HG03159 (cell line): ENCODE results near the gene PILRB.
A peak's percentile ranks its signal among the peaks of the same experiment; 100 is the strongest.
"Not testable (repeated sequence)": the region's sequence is repeated elsewhere in the genome, so short reads cannot be mapped to it uniquely, and the experiment has no call there.

Experiments
- ATAC-seq: cut with Tn5 transposase; IDR thresholded peaks from one replicate; pipeline ENCODE4 v1.9.1; 2021; ENCODE audit warnings: mild to moderate bottlenecking, moderate library complexity; ENCODE audit not compliant: unreplicated experiment

PILRB gene

GRCh38 chr7:100353685-100354330 is 4.1 kb upstream of the PILRB start:
- no peak for ATAC-seq

DNA sequence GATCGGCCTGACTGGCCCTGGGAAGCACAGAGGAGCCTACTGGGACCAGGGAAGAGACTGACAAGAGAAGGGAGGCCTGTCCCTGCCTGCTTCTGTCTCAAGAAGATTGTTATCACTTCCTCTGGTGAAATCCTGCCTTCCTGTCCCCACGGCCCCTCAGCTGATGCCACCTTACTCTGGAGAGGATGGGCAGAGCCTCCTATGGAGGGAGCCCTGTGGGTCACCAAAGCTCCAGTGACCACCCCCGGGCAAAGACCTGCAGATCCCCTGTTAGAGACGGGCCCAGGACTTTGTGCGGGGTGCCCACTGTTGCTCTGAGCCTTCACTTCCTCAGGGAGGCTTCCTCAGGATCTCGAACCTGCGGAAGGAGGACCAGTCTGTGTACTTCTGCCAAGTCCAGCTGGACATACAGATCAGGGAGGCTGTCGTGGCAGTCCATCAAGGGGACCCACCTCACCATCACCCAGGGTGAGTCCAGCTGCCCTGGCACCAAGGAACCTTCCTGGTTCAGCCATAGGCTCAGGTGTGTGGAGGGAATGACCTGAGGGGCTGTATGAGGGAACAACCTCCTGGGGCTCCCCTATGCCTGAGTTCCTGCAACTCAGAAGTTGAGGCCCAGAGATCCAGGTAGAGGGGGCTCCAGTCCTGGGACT is 1.4 kb upstream of the PILRB start:
- no peak for ATAC-seq

- ATAC-seq: no peak
Observed at GRCh38 chr7:100357131-100357561, 771 bp upstream of the PILRB start.

DNA sequence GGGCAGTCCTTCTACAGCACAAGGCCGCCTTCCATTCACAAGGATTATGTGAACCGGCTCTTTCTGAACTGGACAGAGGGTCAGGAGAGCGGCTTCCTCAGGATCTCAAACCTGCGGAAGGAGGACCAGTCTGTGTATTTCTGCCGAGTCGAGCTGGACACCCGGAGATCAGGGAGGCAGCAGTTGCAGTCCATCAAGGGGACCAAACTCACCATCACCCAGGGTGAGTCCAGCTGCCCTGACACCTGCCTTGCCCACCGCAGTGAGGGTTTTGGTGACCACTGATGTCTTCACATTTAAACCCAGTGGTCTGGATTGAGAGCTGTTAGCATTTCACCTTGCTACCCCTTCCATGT is 918 bp downstream of the PILRB start:
- ATAC-seq: no peak

- no peak for ATAC-seq
Observed at GRCh38 chr7:100360135-100360854, 2.4 kb downstream of the PILRB start.

DNA sequence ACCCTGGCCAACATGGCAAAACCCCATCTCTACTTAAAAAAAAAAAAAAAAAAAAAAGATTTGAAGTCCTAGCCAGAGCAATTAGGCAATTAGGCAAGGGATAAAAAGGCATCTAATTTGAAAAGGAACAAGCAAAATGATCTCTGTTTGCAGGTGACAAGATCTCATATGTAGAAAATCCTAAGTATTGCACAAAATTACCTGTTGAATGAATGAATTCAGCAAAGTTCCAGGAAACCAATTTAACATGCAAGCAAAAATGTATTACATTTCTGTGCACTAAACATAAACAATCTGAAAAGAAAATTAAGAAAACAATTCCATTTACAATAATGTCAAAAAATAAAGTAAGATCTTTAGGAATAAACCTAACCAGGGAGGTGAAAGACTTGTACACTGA is 5.2 kb downstream of the PILRB start:
- ATAC-seq: no peak

GRCh38 chr7:100363797-100364196 is 5.9 kb downstream of the PILRB start:
- not testable (repeated sequence) for ATAC-seq

DNA sequence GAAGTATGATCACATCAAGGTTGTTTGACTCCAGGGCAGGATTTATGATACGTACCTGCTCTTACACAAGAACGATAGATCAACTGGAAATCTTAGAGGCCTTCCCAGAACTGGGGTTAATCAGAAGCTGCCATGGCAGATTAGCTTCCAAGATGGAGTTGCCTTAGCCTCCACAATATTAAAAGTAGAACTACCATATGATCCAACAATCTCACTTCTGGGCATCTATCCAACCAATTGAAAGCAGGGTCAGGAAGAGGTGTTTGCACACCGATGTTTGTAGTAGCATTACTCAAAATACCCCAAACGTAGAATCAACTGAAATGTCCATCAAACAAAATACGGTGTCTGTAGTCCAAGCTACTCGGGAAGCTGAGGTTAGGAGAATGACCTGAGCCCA is 6.6 kb downstream of the PILRB start:
- no peak for ATAC-seq

DNA sequence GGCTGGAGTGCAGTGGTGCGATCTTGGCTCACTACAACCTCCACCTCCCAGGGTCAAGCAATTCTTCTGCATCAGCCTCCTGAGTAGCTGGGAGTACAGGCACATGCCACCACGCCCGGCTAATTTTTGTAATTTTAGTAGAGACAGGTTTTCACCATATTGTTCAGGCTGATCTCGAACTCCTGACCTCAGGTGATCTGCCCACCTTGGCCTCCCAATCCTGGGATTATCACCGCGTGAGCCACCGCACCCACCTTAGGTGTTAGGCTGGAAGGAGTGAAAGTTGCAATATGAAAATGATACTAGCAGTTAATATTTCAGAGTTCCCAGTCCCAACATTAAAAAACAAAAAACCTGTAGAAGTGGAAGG is 8.1 kb downstream of the PILRB start:
- not testable (repeated sequence) for ATAC-seq

DNA sequence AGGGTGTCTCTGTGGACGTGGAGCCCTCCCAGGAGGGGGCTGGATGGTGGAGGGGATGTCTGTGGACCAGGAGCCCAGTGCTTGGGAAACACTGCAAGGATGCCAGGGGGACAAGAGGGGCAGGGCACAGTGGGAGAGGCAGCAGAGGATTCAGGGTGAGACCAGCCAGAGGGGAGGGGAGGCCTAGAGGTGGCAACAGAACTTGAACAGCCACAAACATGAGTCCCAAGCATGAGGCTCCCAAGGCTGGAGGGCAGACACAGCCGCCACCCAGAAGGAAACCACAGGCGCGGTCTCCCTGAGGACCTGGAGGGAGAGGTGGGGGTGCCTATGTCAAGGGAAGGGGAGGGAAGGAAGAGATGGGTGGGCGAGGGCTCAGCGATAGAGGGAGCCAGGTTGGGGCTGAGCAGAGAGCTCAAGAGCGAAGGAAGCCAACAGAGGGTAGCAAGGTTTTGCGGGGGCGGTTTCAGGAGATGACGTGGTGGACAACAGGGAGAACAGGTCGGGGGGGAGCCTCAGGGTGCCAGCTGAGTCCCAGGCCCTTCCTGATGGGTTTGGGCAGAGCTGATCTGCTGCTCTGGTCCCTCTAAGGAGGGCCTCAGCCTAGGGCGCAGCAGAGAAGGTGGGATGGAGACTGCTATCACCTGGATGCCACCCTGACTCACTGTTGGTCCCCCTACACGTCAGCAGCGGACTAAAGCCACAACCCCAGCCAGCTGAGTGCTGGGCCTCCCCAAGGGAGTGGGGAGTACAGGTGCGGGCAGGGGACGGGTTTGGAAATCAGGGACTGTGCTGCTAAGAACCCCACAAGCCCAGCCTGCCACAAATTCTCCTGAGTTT is 8.7 kb downstream of the PILRB start:
- ATAC-seq: no peak

DNA sequence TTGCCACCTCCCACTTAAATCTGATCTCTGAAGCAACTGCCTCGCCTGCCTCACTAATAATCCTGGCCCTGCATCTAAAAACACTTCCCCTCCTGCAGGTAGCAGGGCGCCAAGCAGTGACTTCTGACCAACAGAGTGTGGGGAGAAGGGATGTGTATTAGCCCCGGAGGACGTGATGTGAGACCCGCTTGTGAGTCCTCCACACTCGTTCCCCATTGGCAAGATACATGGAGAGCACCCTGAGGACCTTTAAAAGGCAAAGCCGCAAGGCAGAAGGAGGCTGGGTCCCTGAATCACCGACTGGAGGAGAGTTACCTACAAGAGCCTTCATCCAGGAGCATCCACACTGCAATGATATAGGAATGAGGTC is 9.3 kb downstream of the PILRB start:
- no peak for ATAC-seq

DNA sequence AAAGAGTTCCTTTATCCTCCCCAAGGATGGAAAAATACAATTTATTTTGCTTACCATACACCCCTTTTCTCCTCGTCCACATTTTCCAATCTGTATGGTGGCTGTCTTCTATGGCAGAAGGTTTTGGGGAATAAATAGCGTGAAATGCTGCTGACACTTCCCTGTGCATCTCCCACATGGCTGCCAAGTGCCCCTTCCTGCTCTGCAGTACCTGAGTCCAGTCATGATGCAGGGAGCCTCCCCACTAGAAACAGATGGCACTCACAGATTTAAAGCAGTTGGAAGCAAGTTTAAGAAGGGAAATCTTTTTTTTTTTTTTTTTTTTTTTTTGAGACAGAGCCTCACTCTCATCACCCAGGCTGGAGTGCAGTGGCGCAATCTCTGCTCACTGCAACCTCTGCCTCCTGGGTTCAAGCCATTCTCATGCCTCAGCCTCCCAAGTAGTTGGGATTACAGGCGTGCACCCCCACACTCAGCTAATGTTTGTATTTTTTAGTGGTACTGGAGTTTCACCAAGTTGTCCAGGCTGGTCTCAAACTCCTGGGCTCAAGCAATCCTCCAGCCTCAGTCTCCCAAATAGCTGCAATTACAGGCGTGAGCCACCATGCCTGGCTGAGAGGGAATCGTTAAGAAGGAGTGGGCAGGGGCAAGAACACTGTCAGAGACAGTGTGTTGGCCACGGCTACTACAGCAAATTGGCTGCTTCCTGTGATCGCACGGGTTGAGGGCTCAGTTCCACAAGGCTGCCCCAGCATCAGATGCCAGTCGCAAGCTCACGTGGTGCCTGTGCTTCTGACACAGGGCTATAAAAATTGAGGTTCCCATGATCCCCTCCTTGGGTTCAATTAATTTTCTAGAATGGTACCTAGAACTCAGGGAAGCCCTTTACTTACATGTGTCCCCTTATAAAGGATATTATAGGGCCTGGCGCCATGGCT is 10.0 kb downstream of the PILRB start:
- no peak for ATAC-seq

DNA sequence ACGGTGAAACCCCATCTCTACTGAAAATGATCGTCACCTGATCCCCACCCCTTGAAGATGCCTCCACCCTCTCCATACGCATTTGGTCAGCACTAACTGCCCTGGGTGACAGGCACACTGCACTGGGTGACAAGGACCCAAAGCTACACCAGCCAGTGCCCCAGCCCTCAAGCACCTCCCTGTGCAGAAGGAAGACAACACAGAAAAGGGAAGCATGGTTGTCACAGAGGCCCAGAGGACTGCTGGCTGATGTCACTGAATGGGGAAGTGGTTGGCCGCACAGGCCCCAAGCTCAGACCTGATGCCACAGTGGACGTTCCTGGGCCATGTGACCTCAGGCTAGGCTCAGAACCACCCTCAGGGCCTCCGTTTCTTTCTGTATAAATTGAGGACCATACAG is 11.2 kb downstream of the PILRB start:
- ATAC-seq: peak; percentile 65

DNA sequence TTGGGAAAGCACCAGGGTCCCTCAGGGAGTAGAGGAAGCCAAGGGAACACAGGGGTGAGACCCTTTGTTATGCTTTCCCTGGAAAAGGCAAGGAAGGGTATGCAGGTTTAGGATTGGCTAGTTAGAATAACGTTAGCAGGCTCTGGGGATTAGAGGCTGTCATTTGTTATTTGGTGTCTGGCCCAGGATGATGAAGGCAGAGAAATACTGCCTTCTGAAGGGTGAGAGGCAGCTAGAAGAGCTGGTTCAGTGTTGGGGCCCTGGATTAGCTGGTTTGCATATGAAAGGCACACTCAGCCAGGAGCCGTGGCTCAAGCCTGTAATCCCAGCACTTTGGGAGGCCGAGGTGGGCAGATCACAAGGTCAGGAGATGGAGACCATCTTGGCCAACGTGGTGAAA is 12.4 kb downstream of the PILRB start:
- ATAC-seq: no peak

GRCh38 chr7:100370746-100371145 is 12.8 kb downstream of the PILRB start:
- no peak for ATAC-seq

DNA sequence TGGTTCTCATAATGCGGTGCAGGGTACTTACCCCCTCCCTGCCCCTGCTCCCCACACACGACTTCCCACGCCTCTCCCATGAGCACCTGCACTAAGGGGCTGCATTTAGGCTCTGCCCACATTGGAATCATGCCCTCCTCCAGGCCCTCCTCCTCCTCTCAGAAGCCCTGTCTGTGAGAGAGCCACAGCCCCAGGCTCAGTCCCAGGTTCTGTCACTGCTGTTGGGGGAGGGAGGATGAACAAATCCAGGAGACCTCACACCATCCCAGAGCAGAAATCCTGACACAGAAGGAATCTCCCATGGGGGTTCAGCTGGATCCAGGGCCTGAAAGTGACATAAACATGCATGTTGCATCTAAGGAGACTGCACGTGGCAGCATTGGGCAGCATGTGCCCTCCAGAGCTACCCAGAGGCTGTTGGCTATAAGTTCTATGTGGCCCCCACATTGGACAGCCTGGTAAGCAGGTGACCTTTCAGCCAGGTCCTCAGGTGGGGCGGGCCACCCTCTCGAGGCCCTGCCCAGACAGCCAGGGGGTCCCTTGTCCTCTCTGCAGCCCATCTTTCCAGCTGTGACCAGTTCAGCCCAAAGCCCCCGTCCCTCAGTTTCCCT is 13.7 kb downstream of the PILRB start:
- ATAC-seq: no peak

DNA sequence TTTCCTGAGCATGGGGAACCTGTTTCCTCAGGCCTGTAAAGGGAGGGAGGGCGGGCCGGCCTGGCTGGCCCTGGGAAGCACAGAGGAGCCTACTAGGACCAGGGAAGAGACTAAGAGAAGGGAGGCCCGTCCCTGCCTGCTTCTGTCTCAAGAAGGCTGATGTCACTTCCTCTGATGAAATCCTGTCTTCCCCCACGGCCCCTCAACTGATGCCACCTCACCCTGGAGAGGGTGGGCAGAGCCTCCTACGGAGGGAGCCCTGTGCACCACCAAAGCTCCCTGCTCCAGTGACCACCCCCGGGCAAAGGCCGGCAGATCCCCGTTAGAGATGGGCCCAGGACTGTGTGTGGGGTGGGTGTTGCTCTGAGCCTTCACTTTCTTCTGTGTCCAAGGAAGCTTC is 14.3 kb downstream of the PILRB start:
- ATAC-seq: no peak

GRCh38 chr7:100372694-100373093 is 14.8 kb downstream of the PILRB start:
- no peak for ATAC-seq

- no peak for ATAC-seq
Observed at GRCh38 chr7:100373261-100373831, 15.4 kb downstream of the PILRB start, which contains the start of gene PILRA. Gene PILRA (plus strand): TSS chr7:100373487. CDS start chr7:100373657, 170 bp downstream.
